Brain microvascular endothelial cell (primary cell): ENCODE results near the gene CHTOP.

Experiments used
- DNase-seq: peaks from one replicate; pipeline ENCODE4 v3.0.0-alpha.2; 2020
- H3K27ac ChIP-seq: fragments of 250-450 bp; sonication (Bioruptor Pico); 2 replicates; pipeline ENCODE4 v1.5.1; 2020; ENCODE audit warnings: mild to moderate bottlenecking, moderate library complexity
- H3K27me3 ChIP-seq: fragments of 250-450 bp; sonication (Bioruptor Pico); replicated peaks from 2 replicates; pipeline ENCODE4 v1.5.1; 2020; ENCODE audit warnings: mild to moderate bottlenecking
- H3K36me3 ChIP-seq: fragments of 250-450 bp; sonication (Bioruptor Pico); replicated peaks from 2 replicates; pipeline ENCODE4 v1.5.1; 2020; ENCODE audit warnings: mild to moderate bottlenecking
- H3K4me3 ChIP-seq: 2 replicates; pipeline ENCODE4 v1.5.1; 2011; ENCODE audit warnings: low read depth, mild to moderate bottlenecking, control low read depth, low read length, moderate library complexity
- in situ Hi-C: cut with HindIII; loops from 2 replicates; pipeline ENCODE4 v1.10.0; 2017; ENCODE audit warnings: low sequenced_read_pairs, low pct_ligation_motif_present
- TF ChIP-seq, protein P1 (sequence below): IDR thresholded peaks from 2 replicates; pipeline ENCODE4 v1.5.1; 2011; ENCODE audit warnings: low read depth, mild to moderate bottlenecking, moderate library complexity, low read length, control low read depth, inconsistent platforms; ENCODE audit errors: missing control alignments

The CHTOP gene

DNA sequence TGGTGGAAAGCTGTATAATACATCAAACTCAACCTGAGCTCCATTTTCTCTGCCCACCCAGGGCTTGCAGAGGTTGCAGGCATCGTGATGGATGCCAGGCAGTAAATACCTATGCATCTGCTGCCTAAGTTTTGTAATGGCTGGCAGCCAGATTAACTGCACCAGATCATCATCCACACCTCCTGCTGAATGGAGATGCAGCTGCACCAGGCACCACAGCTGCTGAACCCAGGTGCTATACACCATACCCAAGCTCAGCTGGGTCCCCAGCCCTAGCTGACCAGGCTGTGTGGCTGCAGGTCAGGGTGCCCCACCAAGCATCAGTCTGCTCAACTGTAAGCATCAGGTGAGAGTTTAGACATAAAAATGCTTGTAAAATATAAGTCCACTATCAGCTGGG is 17.9 kb downstream of the CHTOP start:
- no peaks in the 10 kb centered on the region for H3K27me3 ChIP-seq
- no peaks in the 10 kb centered on the region for H3K36me3 ChIP-seq
- DNase-seq = no peak
- TF ChIP-seq, protein P1, sequence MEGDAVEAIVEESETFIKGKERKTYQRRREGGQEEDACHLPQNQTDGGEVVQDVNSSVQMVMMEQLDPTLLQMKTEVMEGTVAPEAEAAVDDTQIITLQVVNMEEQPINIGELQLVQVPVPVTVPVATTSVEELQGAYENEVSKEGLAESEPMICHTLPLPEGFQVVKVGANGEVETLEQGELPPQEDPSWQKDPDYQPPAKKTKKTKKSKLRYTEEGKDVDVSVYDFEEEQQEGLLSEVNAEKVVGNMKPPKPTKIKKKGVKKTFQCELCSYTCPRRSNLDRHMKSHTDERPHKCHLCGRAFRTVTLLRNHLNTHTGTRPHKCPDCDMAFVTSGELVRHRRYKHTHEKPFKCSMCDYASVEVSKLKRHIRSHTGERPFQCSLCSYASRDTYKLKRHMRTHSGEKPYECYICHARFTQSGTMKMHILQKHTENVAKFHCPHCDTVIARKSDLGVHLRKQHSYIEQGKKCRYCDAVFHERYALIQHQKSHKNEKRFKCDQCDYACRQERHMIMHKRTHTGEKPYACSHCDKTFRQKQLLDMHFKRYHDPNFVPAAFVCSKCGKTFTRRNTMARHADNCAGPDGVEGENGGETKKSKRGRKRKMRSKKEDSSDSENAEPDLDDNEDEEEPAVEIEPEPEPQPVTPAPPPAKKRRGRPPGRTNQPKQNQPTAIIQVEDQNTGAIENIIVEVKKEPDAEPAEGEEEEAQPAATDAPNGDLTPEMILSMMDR = no peak
- H3K4me3 ChIP-seq = no peak overlapping the region
- no peak overlapping the region for H3K27ac ChIP-seq
- in situ Hi-C loops = no loop called here

DNA sequence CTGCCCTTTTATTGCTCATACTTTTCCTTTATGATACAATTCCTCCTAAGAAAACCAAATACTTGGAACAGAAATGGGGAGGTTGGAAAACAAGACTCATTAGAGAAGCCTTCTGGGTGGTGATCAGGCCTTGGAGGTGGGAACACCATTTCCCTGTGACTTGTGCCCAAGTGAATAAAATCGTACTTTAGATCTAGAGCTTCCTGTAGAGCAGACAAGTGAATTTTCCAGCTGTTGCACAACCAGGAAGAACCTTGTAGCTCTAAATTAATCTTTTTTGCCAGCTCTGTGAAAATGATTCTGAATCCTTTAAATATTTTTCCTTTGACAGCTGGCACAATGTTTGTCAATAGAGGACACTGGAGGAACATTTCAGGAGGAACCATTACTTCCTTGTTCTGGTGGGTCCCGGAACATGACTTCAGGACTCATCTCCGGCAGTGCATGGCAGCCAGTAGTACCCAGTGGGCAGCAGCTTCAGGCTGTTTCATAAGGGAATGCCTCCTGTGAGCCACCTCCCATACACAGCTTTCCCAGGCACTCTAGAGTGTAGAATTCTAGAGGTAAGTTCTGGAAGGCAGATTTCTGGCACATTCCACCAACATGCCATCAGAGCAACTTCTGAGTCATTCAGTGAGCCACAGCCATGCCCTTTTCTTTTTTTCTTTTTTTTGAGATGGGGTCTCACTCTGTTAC is 19.1 kb downstream of the CHTOP start:
- in situ Hi-C loops = no loop called here
- Histone ChIP-seq H3K36me3 (no peaks in the 10 kb centered on the region), H3K4me3 (no peak overlapping the region), H3K27me3 (no peaks in the 10 kb centered on the region), H3K27ac (no peak overlapping the region)
- peak; percentile 31 for DNase-seq
- TF ChIP-seq, protein P1 = no peak

DNA sequence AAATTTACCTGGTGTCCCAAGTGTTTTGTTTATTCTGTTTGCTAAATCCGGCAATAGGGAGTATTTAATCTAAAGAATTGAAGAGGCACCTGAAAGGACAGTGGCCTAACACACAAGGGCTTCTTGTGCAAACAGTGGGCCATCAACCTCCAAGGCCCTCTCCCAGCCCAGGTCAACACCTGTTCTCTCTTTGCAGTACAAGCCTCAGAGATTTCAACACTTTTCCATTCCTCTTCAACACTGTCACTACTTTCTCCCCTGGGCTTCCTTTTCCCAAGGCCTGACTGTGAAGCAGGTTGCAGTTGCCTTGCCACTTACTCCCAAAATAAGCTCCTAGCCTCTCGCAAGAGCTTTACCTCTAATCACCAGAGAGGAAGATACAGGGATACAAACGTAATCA is 21.5 kb downstream of the CHTOP start:
- no peak overlapping the region for H3K27ac ChIP-seq
- in situ Hi-C loops = no loop called here
- DNase-seq = no peak
- H3K36me3 ChIP-seq = peaks cover 2% of the 10 kb centered on the region
- H3K4me3 ChIP-seq = no peak overlapping the region
- TF ChIP-seq, protein P1 = no peak
- H3K27me3 ChIP-seq = no peaks in the 10 kb centered on the region

DNA sequence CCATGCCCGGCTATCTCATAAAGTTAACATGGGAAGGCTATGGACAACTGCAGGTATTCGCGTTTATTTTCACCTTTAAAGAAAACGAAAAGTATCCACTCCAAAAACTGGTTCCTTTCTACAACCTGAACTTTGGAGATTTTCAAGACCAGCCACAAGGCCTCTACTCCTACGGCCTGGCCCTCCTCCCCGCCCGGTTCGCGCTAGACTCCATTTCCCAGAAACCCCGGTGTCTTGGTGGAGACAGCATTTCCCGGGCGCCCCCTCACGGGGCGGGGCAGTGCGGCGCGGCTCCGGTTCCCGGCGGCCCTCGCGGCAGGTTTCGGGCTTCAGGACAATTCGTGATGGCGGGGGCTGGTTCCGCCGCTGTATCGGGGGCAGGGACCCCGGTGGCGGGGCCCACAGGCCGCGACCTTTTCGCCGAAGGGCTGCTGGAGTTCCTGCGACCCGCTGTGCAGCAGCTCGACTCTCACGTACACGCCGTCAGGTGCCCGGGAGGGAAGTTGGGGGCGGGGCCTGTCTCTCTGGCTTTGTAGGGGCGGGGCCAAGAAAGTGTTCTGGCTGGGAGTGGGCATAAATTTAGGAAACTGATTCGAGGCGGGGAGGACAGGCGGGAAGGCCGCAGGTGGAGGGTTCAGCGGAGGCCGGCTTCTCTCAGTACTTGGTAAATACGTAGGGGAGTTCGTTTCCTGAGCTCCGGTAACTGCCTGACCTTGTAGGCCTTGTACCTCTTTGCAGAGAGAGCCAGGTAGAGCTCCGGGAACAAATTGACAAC is 24.7 kb downstream of the CHTOP start, which contains the start of gene SNAPIN:
SNAPIN (plus strand) TSS at position 304 of the 775 bp plus-strand sequence; CDS start at position 345, 41 bp downstream.
- peak; percentile 87 for DNase-seq
- Histone ChIP-seq H3K27me3 (no peaks in the 10 kb centered on the region), H3K36me3 (peaks cover 29% of the 10 kb centered on the region), H3K4me3 (peak within 1 kb of the TSS; percentile 84), H3K27ac (peak within 1 kb of the TSS; percentile 92)
- TF ChIP-seq, protein P1 = peak; percentile 14
- in situ Hi-C loops = no loop called here

DNA sequence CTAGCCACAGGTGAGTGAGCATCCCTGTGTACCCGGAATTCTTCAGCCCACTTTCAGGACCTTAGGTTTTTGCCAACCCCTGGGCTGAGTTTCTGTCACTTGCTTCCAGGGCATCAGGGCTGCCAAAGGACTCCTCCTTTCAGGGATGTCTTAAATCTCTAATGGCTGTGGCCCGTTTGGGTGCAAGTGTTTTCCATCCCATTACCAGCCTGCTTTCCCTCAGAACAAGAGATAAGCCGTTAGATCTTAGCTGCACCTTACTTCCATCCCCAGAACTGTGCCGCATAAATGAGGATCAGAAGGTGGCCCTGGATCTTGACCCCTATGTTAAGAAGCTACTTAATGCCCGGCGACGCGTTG is 25.3 kb downstream of the CHTOP start:
- H3K27ac ChIP-seq = peak overlapping the region; percentile 92
- TF ChIP-seq, protein P1 = no peak
- peak overlapping the region; percentile 84 for H3K4me3 ChIP-seq
- no peaks in the 10 kb centered on the region for H3K27me3 ChIP-seq
- H3K36me3 ChIP-seq = peaks cover 34% of the 10 kb centered on the region
- no peak for DNase-seq
- in situ Hi-C loops = no loop called here

DNA sequence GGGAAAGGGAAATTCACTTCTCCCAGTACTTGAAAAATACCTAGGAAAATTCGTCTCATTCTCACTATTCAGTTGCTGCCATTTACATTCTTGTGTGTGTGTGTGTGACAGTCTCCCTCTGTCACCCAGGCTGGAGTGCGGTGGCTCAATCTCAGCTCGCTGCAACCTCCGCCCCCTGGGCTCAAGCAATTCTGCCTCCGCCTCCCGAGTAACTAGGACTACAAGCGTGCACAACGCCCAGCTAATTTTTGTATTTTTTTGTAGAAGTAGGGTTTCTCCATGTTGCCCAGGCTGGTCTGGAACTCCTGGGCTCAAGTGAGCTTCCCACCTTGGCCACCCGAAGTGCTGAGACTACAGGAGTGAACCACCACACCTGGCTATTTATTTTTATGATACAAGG is 25.8 kb downstream of the CHTOP start:
- Histone ChIP-seq H3K36me3 (peaks cover 39% of the 10 kb centered on the region), H3K27me3 (no peaks in the 10 kb centered on the region), H3K4me3 (peak overlapping the region; percentile 84), H3K27ac (no peak overlapping the region)
- in situ Hi-C loops = no loop called here
- no peak for DNase-seq
- TF ChIP-seq, protein P1 = no peak
